ENCODE data around the gene TBX1. TPM values are rescaled to one million over a fixed set of nuclear protein-coding genes. Genes with fewer than 3 reads are reported as not detected.

TBX1 gene
- total RNA-seq, 1 experiment from 2014 or later: 12.8 TPM

- H3K4me3 Mint-ChIP-seq: peak overlapping the region; percentile 47
- peak; percentile 46 for ATAC-seq
- ChIA-PET POLR2A (no interaction called here), CTCF (interaction anchor here (0.6 to 1.7 kb wide), 3 partner anchors 15 to 230 kb away, joined by 3 to 6 read pairs (median 3); partner anchors contain the start of gene GP1BB)
- H3K27me3 Mint-ChIP-seq (ENCODE audit: low read depth): peaks cover 90% of the 10 kb centered on the region
- peak; percentile 70 for DNase-seq (ENCODE audit: low spot score)
- no peaks in the 10 kb centered on the region for H3K36me3 Mint-ChIP-seq
- H3K27ac Mint-ChIP-seq: no peak overlapping the region
- peaks cover 21% of the 10 kb centered on the region for H3K4me1 Mint-ChIP-seq
- H3K9me3 Mint-ChIP-seq: no peaks in the 10 kb centered on the region
- TF ChIP-seq ZNF138 (CRISPR knock-in tag; conservative IDR thresholded peaks at IDR 0.05) (no peak), ZNF423 (CRISPR knock-in tag; IDR thresholded peaks at IDR 0.05) (no peak), CREM (CRISPR knock-in tag; IDR thresholded peaks at IDR 0.05) (no peak), NFATC4 (CRISPR knock-in tag; IDR thresholded peaks at IDR 0.05) (no peak), FOXP1 (CRISPR knock-in tag; IDR thresholded peaks at IDR 0.05; ENCODE audit: borderline replicate concordance) (no peak), USF1 (CRISPR knock-in tag; IDR thresholded peaks at IDR 0.05) (no peak), ATF3 (CRISPR knock-in tag; conservative IDR thresholded peaks at IDR 0.05) (no peak), ZNF396 (CRISPR knock-in tag; IDR thresholded peaks at IDR 0.05; ENCODE audit: borderline replicate concordance) (no peak), HMGA2 (CRISPR knock-in tag; IDR thresholded peaks at IDR 0.05) (no peak), MYBL2 (CRISPR knock-in tag; IDR thresholded peaks at IDR 0.05) (no peak), E2F4 (CRISPR knock-in tag; IDR thresholded peaks at IDR 0.05; ENCODE audit: borderline replicate concordance, low read depth) (no peak), ZNF232 (CRISPR knock-in tag; IDR thresholded peaks at IDR 0.05) (no peak), TEAD4 (CRISPR knock-in tag; IDR thresholded peaks at IDR 0.05) (no peak), ESRRA (CRISPR knock-in tag; IDR thresholded peaks at IDR 0.05; ENCODE audit: borderline replicate concordance) (no peak), TEAD1 (CRISPR knock-in tag; IDR thresholded peaks at IDR 0.05) (no peak), TP53 (CRISPR knock-in tag; IDR thresholded peaks at IDR 0.05) (no peak), ZNF425 (CRISPR knock-in tag; conservative IDR thresholded peaks at IDR 0.05) (no peak)
- TF ChIP-seq, protein P1, sequence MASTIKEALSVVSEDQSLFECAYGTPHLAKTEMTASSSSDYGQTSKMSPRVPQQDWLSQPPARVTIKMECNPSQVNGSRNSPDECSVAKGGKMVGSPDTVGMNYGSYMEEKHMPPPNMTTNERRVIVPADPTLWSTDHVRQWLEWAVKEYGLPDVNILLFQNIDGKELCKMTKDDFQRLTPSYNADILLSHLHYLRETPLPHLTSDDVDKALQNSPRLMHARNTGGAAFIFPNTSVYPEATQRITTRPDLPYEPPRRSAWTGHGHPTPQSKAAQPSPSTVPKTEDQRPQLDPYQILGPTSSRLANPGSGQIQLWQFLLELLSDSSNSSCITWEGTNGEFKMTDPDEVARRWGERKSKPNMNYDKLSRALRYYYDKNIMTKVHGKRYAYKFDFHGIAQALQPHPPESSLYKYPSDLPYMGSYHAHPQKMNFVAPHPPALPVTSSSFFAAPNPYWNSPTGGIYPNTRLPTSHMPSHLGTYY (CRISPR knock-in tag; IDR thresholded peaks at IDR 0.05): no peak
- TF ChIP-seq, protein P2, sequence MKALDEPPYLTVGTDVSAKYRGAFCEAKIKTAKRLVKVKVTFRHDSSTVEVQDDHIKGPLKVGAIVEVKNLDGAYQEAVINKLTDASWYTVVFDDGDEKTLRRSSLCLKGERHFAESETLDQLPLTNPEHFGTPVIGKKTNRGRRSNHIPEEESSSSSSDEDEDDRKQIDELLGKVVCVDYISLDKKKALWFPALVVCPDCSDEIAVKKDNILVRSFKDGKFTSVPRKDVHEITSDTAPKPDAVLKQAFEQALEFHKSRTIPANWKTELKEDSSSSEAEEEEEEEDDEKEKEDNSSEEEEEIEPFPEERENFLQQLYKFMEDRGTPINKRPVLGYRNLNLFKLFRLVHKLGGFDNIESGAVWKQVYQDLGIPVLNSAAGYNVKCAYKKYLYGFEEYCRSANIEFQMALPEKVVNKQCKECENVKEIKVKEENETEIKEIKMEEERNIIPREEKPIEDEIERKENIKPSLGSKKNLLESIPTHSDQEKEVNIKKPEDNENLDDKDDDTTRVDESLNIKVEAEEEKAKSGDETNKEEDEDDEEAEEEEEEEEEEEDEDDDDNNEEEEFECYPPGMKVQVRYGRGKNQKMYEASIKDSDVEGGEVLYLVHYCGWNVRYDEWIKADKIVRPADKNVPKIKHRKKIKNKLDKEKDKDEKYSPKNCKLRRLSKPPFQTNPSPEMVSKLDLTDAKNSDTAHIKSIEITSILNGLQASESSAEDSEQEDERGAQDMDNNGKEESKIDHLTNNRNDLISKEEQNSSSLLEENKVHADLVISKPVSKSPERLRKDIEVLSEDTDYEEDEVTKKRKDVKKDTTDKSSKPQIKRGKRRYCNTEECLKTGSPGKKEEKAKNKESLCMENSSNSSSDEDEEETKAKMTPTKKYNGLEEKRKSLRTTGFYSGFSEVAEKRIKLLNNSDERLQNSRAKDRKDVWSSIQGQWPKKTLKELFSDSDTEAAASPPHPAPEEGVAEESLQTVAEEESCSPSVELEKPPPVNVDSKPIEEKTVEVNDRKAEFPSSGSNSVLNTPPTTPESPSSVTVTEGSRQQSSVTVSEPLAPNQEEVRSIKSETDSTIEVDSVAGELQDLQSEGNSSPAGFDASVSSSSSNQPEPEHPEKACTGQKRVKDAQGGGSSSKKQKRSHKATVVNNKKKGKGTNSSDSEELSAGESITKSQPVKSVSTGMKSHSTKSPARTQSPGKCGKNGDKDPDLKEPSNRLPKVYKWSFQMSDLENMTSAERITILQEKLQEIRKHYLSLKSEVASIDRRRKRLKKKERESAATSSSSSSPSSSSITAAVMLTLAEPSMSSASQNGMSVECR (CRISPR knock-in tag; IDR thresholded peaks at IDR 0.05; ENCODE audit: borderline replicate concordance): no peak
- TF ChIP-seq, protein P3, sequence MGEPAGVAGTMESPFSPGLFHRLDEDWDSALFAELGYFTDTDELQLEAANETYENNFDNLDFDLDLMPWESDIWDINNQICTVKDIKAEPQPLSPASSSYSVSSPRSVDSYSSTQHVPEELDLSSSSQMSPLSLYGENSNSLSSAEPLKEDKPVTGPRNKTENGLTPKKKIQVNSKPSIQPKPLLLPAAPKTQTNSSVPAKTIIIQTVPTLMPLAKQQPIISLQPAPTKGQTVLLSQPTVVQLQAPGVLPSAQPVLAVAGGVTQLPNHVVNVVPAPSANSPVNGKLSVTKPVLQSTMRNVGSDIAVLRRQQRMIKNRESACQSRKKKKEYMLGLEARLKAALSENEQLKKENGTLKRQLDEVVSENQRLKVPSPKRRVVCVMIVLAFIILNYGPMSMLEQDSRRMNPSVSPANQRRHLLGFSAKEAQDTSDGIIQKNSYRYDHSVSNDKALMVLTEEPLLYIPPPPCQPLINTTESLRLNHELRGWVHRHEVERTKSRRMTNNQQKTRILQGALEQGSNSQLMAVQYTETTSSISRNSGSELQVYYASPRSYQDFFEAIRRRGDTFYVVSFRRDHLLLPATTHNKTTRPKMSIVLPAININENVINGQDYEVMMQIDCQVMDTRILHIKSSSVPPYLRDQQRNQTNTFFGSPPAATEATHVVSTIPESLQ (CRISPR knock-in tag; IDR thresholded peaks at IDR 0.05): no peak
These were observed 7.1 kb downstream of the TBX1 start for GRCh38 chr22:19767427-19768341.

Measured in WTC11 (cell line).